GM19240 (cell line): ENCODE measurements around the gene DNAJB8.

Experiments used
- DNase-seq: peaks from one replicate; pipeline ENCODE4 v3.0.0; 2011; ENCODE audit warnings: low spot score; ENCODE audit not compliant: insufficient read length

The DNAJB8 gene

GRCh38 chr3:128427175-128427857, 39.4 kb downstream of the DNAJB8 start:
- DNase-seq, result no peak

GRCh38 chr3:128426128-128426921, 40.4 kb downstream of the DNAJB8 start:
- peak; percentile 91 for DNase-seq

DNA sequence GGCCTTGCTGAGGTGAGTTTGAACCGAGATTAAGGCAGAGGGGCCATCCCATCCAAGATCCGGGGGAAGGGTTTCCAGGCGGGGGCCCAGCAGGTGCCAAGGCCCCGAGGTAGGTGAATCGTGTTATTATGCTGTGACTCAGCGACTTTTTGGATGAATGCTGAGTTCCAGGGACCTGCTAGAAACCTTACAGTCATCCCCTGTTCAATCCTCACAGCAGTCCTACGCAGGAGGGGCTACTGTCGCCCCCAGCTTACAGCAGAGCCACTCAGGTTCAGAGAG, 40.9 kb downstream of the DNAJB8 start:
- DNase-seq, result no peak

DNA sequence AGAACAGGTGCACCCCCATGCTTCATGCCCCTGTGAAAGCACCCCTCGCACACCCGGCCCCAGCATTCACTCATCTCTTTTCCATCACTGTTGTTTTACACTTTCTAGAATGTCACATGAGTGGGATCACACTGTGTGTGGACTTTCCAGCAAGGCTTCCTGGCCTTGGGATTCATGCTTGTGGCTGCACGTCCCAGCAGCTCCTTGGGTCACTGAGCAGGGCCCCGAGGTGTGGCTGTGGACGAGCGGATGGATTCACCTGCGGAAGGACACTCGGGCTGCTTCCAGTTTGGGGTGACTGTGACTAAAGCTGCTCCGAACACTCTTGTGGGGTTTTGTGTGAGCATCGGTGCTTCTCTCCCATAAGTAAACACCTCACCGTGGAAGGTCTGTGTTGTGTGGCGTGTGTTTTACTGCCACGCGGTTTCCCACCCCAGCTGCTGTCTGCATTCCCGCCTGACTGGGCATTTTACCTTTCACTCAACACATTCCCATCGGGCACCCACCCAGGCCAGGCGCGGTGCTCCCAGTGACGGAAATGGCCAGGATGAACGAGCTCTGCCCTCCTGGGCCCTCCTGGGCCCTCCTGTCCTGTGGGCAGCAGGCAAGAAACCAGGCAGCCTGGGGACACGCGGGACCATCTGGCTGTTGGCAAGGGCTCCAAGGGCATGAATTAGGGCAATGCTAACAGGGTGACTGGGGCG, 41.4 kb downstream of the DNAJB8 start:
- no peak for DNase-seq

- DNase-seq, result no peak
Observed at GRCh38 chr3:128424508-128425069, 42.1 kb downstream of the DNAJB8 start.

GRCh38 chr3:128423525-128424147, 43.1 kb downstream of the DNAJB8 start:
- DNase-seq, result no peak

DNA sequence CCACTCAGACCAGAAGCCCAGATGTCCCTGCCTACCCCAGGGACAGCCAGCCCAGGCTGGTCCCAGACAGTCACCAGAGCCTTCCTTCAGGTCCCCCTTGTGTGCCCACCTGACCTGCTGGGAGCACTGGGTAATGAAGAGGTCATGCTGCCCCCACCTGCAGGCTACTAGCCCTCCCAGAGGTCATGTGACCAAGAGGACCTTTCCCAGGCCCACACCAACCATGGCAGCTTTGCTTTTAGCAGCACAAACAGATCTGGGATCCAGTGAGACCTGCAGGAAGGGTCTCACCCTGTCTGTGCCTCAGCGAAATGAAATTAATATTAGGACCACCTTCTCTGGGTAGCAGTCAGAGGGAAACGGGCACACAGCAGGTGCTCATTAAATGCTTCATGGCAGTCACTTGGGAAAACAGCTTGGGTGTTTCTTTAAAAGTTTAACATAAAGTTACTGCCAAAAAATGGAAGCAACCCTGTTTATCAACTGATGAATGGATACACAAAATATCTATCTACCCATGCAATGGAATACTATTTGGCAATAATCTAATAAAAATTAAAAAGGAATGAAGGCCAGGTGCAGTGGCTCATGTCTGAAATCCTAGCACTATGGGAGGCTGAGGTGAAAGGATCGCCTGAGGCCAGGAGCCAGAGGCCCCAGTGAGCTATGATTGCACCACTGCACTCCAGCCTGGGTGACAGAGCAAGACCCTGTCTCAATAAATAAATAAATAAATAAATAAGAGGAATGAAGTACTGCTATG, 43.7 kb downstream of the DNAJB8 start:
- no peak for DNase-seq

GRCh38 chr3:128421966-128422365, 44.7 kb downstream of the DNAJB8 start:
- no peak for DNase-seq

- no peak for DNase-seq
Observed at GRCh38 chr3:128421439-128421836, 45.3 kb downstream of the DNAJB8 start.

GRCh38 chr3:128420720-128421438, 45.8 kb downstream of the DNAJB8 start:
- DNase-seq, result no peak

DNA sequence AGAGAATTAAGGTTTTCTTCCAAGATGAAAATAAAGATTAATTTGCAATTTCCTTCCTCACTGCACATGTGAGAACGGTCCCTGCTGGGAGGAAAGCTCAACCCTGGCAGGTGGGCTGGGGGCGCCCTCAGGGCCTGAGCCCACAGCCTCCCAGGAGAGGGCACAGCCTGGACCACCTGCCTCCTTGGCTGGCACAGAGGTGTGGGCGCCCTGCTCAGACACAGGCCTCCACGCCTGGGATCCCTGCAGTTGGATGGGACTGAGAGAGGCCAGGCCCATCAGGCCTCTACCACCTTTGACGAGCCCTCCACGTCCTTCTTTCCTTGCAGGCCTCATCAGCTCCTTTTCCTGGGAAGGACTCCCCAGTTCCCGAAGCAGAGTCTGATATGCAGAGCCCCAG, 46.4 kb downstream of the DNAJB8 start:
- DNase-seq, result no peak

- no peak for DNase-seq
Observed at GRCh38 chr3:128419311-128419710, 47.4 kb downstream of the DNAJB8 start.

- DNase-seq, result no peak
Observed at GRCh38 chr3:128418900-128419299, 47.8 kb downstream of the DNAJB8 start.

GRCh38 chr3:128416578-128417211, 50.0 kb downstream of the DNAJB8 start:
- DNase-seq, result no peak

GRCh38 chr3:128415773-128416577, 50.7 kb downstream of the DNAJB8 start:
- DNase-seq, result no peak

DNA sequence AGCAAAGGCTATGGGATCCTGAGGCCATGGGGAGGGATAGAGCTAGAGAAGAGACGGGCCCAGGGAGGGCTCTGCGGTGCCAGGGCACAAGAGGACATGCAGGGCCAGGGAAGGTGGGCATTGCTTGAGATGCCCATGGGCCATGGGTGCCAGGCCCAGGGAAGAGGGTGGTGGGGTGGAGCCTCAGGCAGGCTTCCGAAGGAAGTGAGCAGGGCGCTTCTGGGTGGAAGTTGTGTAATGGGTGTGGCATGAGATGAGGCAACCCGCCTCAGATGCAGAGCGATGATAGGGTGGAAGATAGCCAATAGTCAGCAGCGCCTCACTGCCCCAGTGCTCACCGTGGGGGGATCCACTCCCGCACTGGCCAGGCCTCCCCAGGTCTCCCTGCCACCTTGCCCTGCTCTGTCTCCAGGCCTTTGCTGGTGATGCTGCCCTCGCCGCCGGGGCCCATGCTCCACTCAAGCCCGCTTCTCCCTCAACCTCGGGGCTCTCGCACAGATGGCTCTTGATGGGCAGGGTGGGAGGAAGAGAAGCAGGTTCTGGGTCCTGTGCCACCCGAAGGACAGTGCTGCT, 51.4 kb downstream of the DNAJB8 start:
- no peak for DNase-seq

DNA sequence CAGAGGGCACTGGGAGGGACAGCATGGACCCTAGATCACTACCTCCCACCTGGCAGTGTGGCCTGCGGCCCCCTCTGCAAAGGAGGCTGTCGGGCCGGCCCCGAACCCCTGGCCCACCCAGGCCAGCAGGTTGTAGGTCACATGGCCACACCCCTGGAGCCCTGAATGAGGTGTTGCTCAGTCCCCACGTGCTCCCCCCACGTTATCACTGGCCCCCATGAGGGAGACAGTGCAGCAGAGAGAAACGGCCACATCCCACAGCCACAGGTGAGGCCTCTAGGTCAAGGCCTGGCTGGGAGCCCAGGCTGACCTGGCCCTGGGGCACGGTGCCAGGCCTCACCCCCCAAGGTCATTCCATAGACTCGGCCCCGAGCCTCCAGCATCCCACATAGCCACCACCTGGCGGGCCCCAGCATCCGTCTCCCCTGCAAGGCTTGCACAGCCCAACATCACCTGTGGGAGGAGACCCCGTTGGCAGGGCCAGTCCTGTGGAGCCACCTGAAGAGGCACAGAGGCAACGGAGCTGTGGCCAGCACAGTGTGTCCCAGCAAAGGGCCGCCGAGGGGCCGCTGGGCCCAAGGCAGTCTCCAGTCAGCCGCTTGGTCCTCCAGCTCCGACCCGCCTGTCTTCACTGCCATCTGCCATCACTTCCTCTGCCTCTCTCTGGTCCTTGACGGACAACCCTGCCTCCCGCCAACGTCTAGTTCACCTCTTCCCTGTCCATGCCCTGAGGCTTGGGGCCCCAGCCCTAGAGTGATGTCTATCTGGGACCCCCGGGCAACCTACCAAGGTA, 53.1 kb downstream of the DNAJB8 start:
- DNase-seq, result no peak

GRCh38 chr3:128413003-128413370, 53.7 kb downstream of the DNAJB8 start:
- DNase-seq, result no peak
